Measurements from ENCODE around the gene CCDC6.

Gene CCDC6

GRCh38 chr10:59949608-59950007, 43.3 kb upstream of the CCDC6 start:
- no peaks in the 10 kb centered on the region for H3K9me3 ChIP-seq (ENCODE audit: low read length)
- no peaks in the 10 kb centered on the region for H3F3A ChIP-seq (ENCODE audit: insufficient read depth, low read length)
- no peaks in the 10 kb centered on the region for H3K79me2 ChIP-seq (ENCODE audit: insufficient read depth, low read length)
- no peak overlapping the region for H3K4me3 ChIP-seq (ENCODE audit: low read depth, low read length, poor library complexity, severe bottlenecking)
- no peak overlapping the region for H3K4me2 ChIP-seq (ENCODE audit: low read length)
- no peaks in the 10 kb centered on the region for H3K27me3 ChIP-seq (ENCODE audit: insufficient read depth, low read length)
- H3K9me2 ChIP-seq (ENCODE audit: low read depth, low read length), result no peaks in the 10 kb centered on the region
- H3K27ac ChIP-seq (ENCODE audit: low read depth, low read length, poor library complexity, severe bottlenecking), result no peak overlapping the region
- no peaks in the 10 kb centered on the region for H3K4me1 ChIP-seq (ENCODE audit: insufficient read depth, low read length, severe bottlenecking)
- no peak overlapping the region for H3K9ac ChIP-seq (ENCODE audit: low read length)
- H4K20me1 ChIP-seq (ENCODE audit: insufficient read depth, low read length), result no peaks in the 10 kb centered on the region
- no peak overlapping the region for H2AFZ ChIP-seq (ENCODE audit: low read length)
- H3K36me3 ChIP-seq (ENCODE audit: insufficient read depth, low read length), result no peaks in the 10 kb centered on the region
- no peak for TF ChIP-seq EZH2 (IDR thresholded peaks at IDR 0.05; ENCODE audit: borderline replicate concordance, low read length)
- TF ChIP-seq, protein P1, sequence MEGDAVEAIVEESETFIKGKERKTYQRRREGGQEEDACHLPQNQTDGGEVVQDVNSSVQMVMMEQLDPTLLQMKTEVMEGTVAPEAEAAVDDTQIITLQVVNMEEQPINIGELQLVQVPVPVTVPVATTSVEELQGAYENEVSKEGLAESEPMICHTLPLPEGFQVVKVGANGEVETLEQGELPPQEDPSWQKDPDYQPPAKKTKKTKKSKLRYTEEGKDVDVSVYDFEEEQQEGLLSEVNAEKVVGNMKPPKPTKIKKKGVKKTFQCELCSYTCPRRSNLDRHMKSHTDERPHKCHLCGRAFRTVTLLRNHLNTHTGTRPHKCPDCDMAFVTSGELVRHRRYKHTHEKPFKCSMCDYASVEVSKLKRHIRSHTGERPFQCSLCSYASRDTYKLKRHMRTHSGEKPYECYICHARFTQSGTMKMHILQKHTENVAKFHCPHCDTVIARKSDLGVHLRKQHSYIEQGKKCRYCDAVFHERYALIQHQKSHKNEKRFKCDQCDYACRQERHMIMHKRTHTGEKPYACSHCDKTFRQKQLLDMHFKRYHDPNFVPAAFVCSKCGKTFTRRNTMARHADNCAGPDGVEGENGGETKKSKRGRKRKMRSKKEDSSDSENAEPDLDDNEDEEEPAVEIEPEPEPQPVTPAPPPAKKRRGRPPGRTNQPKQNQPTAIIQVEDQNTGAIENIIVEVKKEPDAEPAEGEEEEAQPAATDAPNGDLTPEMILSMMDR (IDR thresholded peaks at IDR 0.05; ENCODE audit: low read length), result no peak

DNA sequence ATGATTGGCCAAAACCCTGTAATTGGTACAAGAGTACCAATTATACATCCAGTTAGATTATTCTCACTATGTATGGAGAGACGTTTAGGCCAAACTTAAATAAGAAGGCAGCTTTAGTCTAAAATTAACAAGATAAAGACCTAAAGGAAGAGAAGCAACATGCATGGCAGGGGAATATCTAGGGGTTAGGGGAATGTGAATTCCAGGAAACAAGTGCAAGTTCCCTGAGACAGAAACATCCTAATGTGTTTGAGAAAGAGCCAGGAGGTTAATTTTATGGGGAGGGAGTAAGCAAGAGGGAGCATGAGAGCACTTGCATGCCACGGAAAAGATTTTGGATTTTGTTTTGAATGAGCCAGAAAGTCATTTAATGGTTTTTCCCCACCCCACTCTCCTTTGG, 39.6 kb upstream of the CCDC6 start:
- Histone ChIP-seq H2AFZ (ENCODE audit: low read length) (no peak overlapping the region), H3K4me2 (ENCODE audit: low read length) (no peak overlapping the region), H3F3A (ENCODE audit: insufficient read depth, low read length) (no peaks in the 10 kb centered on the region), H3K27ac (ENCODE audit: low read depth, low read length, poor library complexity, severe bottlenecking) (no peak overlapping the region), H3K9ac (ENCODE audit: low read length) (no peak overlapping the region), H3K79me2 (ENCODE audit: insufficient read depth, low read length) (no peaks in the 10 kb centered on the region), H3K9me2 (ENCODE audit: low read depth, low read length) (no peaks in the 10 kb centered on the region), H3K36me3 (ENCODE audit: insufficient read depth, low read length) (no peaks in the 10 kb centered on the region), H3K27me3 (ENCODE audit: insufficient read depth, low read length) (no peaks in the 10 kb centered on the region), H3K4me3 (ENCODE audit: low read depth, low read length, poor library complexity, severe bottlenecking) (no peak overlapping the region), H3K9me3 (ENCODE audit: low read length) (no peaks in the 10 kb centered on the region), H3K4me1 (ENCODE audit: insufficient read depth, low read length, severe bottlenecking) (no peaks in the 10 kb centered on the region), H4K20me1 (ENCODE audit: insufficient read depth, low read length) (no peaks in the 10 kb centered on the region)
- TF ChIP-seq EZH2 (IDR thresholded peaks at IDR 0.05; ENCODE audit: borderline replicate concordance, low read length), result no peak
- TF ChIP-seq, protein P1 (IDR thresholded peaks at IDR 0.05; ENCODE audit: low read length), result no peak

DNA sequence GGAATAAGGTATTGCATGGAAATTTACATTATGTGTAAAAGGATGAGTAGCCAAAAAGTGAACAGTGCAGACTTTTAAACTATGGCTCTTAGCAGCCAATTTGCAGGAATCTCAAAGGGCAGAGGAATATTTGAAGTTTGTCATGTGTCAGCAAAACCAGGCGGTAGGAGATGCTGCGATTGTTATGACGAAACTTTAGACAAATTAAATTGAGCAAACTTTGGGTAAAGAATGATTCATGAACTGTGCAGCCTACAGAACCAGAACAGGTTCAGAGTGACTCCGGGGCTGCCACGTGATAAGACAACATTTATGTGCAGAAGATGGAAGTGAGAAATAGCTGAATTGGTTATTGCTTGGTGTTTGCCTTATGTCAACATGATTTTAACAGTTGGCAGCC, 39.2 kb upstream of the CCDC6 start:
- H3K9ac ChIP-seq (ENCODE audit: low read length), result no peak overlapping the region

More for the DNA sequence above, 39.2 kb upstream of the CCDC6 start:
- TF ChIP-seq, protein P1 (IDR thresholded peaks at IDR 0.05; ENCODE audit: low read length), result no peak
- TF ChIP-seq EZH2 (IDR thresholded peaks at IDR 0.05; ENCODE audit: borderline replicate concordance, low read length), result no peak
- H3K9me3 ChIP-seq (ENCODE audit: low read length), result no peaks in the 10 kb centered on the region
- no peak overlapping the region for H3K27ac ChIP-seq (ENCODE audit: low read depth, low read length, poor library complexity, severe bottlenecking)
- no peak overlapping the region for H3K4me3 ChIP-seq (ENCODE audit: low read depth, low read length, poor library complexity, severe bottlenecking)
- no peaks in the 10 kb centered on the region for H3K4me1 ChIP-seq (ENCODE audit: insufficient read depth, low read length, severe bottlenecking)
- H3F3A ChIP-seq (ENCODE audit: insufficient read depth, low read length), result no peaks in the 10 kb centered on the region
- H3K9me2 ChIP-seq (ENCODE audit: low read depth, low read length), result no peaks in the 10 kb centered on the region
- no peak overlapping the region for H3K4me2 ChIP-seq (ENCODE audit: low read length)
- no peaks in the 10 kb centered on the region for H4K20me1 ChIP-seq (ENCODE audit: insufficient read depth, low read length)
- no peaks in the 10 kb centered on the region for H3K36me3 ChIP-seq (ENCODE audit: insufficient read depth, low read length)
- no peak overlapping the region for H2AFZ ChIP-seq (ENCODE audit: low read length)
- H3K27me3 ChIP-seq (ENCODE audit: insufficient read depth, low read length), result no peaks in the 10 kb centered on the region
- H3K79me2 ChIP-seq (ENCODE audit: insufficient read depth, low read length), result no peaks in the 10 kb centered on the region

All from OCI-LY1 (cell line).